NCI-H1048 (cell line): ENCODE measurements around the gene PHKA1.
A peak's percentile ranks its signal among the peaks of the same experiment; 100 is the strongest.
"Not testable (repeated sequence)": the region's sequence is repeated elsewhere in the genome, so short reads cannot be mapped to it uniquely, and the experiment has no call there.

Experiments used
- DNase-seq: peaks from one replicate; lab custom pipeline; 2025; lab: John Stamatoyannopoulos, UW

PHKA1 gene

DNA sequence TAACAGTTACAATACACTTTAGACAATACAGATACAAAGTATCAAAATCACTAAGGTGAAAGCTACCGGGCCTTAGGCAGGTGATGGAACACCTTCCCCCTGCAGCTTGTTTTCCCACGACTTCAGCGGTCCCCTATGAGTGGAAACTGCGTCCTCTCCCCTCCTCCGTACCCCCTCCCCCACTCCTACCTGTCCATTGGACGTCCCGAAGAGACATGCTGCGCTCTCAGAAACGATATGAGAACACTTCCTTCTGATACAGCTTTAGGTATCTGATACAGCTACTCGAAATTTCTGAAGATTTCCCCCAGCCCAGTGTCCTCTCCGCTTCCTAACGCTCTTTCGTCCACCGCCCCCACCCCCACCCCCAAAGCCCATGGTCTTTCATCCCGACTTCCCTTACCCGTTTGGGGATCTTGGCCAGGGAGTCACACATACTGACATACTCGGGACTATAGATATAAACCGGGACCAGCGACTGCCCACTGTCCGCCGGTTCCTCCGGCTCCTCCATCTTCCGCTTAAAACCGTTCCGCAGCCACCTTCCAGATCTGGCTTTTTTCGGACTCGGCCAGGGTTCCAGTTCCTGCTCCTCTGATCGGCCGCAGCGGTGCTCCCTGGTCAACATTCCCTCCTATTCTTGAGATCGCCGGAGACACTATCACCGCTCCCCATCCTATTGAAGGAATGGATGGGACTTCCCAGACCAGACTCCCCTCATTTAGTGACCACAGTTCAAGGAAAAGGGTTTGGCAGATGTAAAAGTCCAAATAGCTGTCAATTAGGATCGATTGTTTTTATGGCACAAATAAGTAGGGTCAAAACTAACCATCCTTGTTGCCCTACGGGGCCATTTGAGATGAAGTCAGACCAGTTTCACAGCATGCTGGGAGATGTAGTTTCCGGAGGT lies 141.6 kb downstream of the PHKA1 start, which contains the start of gene HDAC8:
HDAC8 (minus strand) TSS at position 596 of the 910 bp plus-strand sequence; CDS start at position 514, 82 bp downstream.
- DNase-seq: peak; percentile 42

DNA sequence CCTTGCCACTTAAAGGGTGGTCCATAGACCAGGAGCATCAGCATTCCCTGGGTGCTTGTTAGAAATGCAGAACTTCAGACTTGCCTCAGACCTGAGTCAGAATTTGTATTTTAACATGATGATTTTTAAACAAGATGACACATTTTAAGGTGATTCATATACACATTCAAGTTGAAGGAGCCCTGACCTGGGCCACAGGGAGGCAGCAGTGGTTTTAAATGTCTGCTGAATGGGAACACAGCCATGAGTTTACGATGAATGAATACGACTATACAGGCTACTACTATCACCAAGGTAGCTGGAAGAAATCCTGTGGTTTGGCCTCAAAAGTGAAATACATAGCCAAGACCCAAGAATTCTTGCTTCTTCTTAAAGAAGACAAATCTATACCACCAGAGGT lies 144.3 kb downstream of the PHKA1 start:
- no peak for DNase-seq

DNA sequence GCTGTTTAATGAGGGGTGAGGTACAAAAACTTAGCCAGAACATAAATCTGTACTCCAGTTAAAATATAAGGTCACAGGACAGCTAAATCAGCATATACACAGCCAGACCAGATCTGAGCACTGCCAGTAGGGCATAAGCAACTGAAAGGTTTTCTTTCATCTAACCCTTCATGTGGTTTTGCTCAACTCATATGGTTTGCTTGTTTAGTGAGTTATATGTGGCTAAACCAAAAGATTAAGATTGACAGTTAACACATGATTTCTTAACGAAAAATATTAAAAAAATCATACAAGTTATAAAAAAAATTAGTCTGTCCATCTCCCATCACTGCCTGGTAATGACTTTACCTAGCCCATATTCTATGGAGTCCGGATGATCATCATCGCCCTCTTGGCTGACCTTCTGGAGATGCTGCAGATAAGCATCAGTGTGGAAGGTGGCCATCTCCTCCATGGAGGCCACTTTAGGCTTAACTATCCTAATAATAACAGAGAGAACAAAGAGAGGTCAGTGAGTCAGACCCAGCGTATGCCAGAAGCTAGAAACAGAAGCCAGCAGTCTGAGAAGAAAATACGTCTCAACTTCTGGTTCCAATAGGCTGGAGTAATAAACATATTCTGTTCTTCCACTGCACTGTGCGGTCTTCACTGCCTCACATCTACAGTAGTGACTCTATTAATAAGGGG lies 145.6 kb downstream of the PHKA1 start:
- DNase-seq: no peak

DNA sequence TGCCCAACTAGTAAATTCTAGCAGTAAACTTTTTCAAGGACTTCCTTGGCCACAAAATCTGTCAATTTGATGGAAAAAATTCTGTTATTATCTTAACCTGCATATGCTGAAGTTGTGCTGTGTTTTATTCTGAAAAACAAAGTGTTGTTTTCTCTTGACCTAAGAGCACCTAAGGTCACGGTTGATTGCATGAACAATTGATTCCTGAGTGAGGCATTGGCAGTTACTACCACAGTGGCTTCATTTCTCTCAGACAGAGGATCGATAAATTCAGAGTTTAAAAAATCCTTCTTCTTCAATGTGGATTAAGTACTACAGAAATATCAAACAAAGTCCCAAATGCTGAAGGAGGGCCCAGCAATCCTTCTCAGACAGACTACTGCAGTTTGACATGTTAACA lies 147.7 kb downstream of the PHKA1 start:
- no peak for DNase-seq

DNA sequence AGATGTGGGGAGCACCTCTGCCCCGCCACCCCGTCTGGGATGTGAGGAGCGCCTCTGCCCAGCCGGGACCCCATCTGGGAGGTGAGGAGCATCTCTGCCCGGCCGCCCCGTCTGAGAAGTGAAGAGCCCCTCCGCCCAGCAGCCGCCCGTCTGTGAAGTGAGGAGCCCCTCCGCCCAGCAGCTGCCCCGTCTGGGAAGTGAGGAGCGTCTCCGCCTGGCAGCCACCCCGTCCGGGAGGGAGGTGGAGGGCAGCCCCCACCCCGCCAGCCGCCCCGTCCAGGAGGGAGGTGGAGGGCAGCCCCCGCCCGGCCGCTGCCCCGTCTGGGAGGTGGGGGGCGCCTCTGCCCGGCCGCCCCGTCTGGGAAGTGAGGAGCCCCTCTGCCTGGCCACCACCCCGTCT lies 154.5 kb downstream of the PHKA1 start:
- DNase-seq: not testable (repeated sequence)

DNA sequence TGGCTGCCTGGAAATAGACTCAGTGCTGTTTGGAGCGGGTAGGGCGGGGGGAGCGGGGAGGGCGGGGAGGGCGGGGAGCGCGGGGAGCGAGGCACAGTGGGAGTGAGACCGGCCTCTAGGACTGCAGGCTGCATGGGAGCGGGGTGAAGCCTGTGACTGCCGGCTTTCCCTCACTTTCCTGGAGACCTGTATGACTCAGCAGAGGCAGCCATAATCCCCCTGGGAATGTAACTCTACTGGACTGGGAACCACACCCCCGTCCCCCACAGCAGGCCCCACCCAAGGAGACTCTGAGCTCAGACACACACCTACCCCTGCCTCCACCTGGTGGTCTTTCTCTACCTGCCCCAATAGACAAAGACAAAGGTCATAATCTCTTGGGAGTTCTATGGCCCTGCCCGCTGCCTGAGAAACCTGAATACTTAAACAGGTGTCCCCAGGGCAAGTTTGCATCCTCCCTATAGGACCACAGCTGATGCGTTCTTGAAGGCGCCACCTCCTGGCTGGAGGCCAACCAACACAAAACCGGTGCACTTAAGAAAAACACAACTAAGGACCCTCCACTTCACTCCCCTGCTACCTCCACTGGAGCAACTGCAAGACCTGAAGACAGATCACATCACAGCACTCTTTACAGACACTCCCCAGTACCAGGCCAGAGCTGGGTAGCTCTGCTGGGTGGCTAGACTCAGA lies 159.5 kb downstream of the PHKA1 start:
- peak; percentile 43 for DNase-seq

DNA sequence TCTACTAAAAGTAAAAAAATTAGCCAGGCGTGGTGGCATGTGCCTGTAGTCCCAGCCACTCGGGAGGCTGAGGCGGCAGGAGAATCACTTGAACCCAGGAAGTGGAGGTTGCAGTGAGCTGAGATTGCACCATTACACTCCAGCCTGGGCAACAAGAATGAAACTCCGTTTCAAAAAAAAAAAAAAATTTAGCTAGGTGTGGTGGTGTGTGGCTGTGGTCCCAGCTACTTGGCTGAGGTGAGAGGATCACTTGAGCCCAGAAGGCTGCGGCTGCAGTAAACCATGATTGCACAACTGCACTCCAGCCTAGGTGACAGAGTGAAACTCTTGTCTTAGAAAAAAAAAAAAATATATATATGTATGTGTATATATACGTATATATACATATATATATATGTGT lies 161.7 kb downstream of the PHKA1 start:
- not testable (repeated sequence) for DNase-seq

DNA sequence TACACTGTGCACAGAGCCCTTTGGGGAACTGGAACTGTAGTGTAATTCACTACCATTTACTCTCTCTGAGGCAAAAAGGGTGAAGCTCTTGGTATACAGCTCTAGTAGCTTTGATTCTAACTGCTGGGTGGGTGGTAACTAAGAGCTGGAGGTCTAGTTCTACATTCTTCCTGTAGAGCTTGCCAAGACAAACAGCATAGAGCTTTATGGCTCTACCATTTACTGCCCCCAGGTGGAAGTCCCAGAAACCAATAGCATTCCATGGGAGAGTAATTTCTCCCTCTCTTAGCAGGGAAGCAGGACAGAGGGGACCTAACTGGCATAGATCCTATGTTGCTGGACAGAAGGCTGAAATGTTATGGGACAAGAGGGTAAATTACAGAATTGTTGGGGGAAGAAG lies 168.1 kb downstream of the PHKA1 start:
- no peak for DNase-seq

DNA sequence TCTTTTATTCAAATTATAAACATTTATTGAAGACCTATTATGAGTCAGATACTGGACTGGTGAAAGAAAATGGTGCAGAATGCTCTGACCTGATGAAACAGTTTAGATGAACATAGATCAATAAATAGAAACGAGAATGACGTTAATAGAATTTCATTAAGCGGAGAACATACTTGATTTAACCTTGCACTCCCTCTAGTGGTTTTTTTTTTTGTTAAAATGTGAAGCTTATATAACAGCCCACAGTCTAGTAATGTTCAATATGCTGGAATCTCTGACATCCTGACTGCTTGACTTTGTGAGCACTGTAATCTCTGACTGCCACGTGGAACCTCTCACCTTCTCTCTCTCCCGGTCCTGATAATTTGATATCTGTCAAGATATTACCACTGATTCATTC lies 173.8 kb downstream of the PHKA1 start:
- DNase-seq: no peak

DNA sequence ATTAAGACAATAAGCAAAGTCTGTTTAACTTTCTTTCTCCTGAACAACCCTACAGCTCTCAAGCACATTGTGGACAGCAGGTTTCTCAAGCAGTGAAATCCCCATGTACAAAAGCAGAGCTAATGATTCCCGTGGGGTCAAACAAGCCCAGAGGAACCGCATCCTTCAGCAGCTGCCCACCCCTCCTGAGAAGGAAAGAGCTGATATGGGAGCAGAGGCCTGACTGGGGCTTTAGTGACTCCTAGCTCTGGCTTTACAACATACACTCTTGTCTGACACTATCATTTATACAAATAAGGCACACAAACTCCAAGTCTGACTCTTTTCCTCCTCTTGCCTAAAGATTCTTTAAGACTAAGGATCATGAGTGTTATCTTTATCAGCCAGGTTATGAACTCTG lies 174.3 kb downstream of the PHKA1 start:
- no peak for DNase-seq

DNA sequence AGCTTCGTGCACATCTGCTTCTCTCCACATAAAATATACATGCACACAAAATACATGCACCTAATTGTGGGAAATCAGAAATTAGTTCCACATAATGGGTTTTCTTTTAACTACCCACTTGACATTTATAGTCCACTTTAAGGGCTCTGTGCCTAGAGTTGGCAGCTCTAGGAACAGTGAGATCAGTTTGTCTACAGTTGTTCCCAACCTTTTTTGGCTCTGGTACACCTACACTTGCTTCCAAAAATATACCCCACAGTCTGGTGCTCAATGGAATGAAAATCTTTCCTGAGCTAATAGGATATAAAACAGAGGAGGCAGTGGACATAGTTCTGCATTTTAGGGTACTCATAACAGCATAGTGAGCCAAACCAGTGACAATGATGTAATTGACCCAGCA lies 177.6 kb downstream of the PHKA1 start:
- DNase-seq: no peak

DNA sequence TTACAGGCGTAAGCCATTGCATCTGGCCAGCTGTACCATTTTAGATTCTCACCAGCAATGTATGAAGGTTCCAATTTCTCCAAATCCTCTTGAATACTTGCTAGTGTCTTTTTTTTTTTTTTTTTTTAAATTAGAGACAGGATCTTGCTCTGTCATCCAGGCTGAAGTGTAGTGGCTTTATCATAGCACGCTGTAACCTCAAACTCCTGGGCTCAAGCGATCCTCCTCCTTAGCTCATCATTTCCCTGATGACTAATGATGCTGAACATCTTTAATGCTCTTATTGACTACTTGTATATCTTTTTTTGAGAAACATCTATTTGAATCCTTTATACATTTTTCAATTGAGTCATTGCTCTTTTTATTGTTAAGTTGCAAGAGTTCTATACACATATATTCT lies 181.7 kb downstream of the PHKA1 start:
- no peak for DNase-seq
